RPMI8226 (cell line): Measurements from ENCODE around the gene TAF8.

ENCODE experiments used
- DNase-seq: peaks from one replicate; pipeline ENCODE4 v3.0.0-alpha.2; 2015

TAF8 gene

DNA sequence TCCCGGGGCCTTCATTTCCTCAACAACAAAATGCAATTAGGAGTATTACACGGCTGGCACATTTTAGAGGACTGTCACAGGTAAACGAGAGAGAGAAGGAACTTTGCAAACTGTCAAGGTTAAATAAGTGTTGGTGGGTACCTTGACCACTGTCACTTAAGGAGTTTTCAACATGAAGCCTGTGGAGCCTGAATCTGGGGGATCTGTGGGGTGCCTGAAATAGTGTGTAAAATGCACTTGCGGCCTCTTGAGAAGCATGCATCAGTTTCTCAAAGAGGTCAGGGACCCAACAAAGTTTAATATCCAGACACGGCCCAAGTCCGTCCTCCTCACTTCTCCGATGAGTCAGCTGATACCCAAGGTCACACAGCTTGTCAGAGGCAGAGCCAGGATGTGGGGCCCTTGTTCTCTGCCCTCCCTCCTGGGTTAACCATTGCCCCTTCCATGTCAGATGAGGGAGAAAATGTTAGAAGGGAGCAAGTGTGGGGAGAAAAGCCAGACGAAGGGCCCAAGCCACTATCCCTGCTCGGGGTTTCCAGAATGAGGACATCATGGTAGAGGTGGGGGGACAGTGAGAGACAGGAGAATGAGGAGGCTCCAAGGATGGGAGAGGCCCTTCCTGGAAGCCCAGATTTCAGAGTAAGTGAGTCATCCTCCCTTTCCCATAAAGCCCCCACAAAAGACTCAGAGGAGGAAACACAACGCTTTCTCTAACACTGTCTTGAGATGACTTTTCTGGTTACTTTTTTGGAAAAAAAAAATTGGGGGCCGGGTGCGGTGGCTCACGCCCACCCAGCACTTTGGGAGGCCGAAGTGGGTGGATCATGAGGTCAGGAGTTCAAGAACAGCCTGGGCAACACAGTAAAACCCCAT, 49.9 kb downstream of the TAF8 start:
- no peak for DNase-seq

DNA sequence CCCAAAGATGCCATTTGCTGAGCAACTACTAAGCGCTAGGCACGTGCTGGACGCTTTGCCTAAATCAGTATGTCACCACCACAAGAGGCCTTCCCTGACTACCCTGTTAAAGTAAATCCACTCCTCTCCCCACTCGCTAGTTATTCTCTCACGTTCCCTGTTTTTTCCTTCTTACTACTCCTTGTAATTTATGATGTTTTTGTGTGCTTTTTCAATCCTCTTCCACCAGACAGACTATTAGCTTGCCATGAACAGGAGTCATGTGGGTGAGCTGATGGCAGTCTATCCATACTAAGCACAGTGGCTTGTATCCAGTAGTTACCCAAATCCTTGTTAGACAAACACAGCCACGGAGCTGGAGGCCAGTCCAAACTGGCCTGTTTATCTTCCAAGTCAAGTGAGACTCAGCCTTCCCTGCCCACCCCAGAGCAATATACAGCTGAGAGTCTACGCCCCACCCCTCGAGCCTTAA, 50.9 kb downstream of the TAF8 start:
- DNase-seq: no peak

DNA sequence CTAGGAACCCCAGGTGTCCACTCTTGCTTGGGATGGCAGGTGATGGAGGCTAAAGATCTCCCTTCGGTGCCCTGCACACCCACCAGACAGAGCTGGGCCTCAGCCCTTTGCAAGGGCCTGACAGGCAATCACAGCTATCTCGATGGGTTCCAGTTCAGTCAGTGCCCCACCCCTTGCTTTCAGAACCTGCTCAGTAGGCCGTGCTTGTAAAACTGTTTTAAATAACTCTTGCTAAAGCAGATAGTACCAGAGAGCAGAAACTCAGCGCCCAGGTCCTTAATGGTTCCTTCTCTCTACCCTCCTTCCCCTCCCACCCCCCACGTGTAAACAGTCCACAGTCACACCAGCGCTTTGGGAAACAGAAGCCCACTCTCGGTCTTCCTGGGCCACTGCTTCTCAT, 52.9 kb downstream of the TAF8 start:
- DNase-seq: no peak

DNA sequence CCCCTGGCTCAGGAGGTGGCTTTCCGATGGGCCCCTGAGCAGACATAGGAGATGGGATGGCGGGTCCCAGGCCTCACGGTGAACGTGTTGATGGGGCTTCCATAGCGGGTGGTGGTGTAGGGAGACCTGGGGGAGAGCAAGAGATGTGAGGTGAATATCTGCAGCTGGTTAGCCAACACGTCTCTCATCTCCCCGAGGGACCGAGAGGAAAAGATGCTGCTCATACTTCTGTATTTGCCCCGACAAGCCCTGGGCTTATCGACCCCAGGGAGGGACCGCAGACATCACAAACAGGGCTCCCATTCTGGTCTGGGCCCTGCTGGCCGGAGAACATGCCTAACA, 53.4 kb downstream of the TAF8 start:
- no peak for DNase-seq

DNA sequence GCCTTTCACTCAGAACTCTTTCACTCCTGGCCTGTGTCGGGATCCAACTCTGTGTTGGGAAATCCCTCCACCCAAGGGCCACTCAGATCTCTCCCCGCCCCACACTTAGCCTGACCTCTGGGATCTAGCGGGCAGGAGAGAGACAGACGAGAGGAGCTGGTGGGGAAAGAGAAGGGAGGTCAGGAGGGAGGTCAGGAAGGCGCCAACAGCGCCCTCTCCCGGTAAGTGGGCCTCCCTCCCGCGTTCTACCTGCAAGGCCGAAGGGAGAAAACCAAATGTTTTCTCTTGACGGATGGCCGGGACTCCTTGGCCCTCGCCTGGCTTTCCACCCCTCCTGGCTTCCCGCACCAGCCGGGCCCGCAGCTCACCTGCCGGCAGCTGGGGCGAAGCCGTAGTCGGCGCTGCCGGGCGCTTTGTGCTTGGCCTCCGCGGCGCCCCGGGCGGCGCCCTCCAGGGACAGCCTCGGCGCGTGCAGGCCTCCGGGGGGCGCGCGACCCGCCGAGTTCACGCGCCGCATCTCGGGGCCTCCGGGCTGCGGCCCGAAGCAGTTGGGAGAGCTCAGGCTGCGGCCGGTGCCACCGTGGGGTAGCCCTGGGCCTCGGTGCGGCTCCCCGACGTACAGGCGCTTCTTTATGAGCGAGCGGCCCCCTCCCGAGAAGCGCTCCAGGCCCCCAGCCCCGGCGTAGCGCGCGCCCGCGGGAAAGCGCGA, 53.9 kb downstream of the TAF8 start:
- DNase-seq: peak; percentile 76

DNA sequence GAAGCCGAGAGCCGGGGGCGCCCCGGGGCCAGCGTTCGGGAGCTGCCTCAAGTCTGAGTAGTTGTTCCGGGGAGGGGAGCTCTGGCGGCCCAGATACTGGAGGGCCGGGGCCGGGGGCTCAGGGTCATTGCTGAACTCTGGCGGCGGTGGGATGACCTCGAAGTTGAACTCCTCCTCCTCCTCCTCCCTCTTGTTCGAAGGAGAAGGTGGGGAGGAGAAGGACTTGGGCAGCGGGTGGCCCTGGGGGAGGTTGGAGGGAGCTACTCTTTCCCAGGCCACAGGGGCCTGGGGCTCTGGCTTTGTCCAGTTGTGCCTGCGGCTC, 54.4 kb downstream of the TAF8 start:
- no peak for DNase-seq

DNA sequence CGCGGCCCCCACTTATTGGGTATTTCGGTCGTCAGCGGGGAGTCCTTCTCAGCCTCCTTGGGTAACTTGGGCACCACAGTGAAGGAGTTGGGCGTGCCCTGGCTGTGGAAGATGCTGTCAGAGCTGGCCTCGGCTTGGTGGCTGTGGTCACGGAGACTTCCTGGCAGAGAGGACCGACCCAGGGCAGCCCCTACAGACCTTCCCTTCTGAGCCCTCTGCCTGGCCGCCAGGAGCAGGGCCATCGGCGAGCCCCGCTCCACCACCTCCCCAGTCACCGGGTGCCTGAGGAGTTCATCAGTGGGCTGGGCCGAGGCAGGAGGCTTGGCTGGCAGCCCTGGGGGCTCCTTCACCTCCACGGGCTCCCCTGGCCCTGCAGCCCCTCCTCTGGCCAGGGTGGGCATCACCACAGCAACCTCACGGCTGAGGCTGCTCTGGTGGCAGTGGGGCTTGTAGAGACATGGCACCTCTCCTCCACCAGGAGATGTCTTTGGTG, 54.9 kb downstream of the TAF8 start:
- no peak for DNase-seq

DNA sequence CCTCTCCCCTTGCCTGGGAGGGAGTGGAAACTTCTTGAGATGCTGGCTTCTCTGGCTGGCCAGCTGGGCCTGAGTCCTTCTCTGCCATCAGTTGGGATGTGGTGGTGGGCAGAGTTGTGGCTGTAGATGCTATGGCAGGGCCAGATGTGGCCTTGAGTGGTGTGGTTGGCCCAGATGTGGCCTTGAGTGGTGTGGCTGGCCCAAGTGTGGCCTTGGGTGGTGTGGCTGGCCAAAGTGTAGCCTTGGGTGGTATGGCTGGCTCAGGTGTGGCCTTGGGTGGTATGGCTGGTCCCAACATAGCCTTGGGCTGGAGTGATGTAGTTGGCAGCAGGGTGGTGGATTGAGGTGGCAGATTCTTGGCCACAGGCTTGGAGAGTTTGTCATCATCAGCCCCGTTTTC, 55.4 kb downstream of the TAF8 start:
- DNase-seq: no peak

DNA sequence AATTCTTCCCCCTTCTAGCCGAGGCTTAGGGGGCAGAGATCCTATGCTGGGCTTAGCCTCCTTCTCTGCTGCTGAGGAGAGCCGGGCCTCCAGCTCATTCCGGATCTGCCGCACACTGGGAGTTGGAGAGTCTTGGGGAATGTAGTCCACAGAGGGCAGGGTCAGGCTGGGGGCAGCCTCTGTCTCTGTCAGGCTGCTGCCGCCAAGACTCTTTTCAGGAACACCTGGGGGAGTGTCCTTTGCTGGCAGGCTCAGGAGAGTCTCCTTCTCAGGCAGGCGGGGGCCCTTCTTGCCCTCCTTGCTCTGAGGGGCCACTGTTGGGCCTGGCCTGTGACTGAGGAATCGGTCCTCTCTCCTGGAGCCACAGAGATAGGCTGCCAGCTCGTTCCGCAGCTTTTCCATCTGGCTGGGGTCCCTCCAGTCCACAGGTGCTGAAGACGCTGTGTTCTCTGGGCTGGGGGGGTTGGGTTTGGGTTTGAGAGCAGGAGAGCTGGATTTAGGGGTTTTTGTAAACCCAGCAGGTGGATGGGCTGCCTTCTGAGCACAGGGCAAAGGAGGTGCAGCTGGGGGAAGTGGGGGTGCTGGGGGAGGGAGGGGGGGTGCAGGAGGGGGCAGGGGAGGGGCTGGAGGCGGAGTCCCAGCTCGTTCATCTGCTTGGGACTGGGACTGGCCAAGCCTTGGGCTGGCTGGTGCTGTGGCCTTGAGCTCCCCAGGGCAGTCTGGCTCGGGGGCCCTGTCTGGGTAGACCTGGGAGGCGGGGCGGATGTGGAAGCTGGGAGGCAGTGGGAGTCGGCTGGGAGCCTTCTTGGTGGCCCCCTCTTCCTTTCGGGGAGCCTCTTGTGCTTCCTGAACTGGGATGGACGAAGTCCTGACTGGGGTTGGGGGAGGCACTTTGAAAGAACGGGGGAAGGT, 56.0 kb downstream of the TAF8 start:
- no peak for DNase-seq

DNA sequence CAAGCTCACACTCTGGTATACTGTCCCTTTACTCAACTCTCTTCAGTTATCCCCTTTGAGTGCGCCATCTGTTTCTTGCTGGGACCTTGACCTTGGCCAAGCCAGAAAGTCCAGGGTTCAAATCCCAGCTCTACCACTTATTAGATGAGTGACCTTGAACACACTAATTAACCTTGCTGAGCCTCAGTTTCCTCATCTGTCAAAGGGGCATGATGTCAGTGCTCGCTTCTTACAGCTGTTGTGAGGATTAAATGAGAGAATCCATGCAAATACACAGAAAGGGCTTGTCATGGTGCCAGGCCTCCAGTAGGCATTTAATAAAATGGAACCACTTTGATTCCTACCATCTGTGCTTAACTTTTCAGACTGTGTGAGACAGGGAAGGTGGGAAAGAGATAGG, 57.7 kb downstream of the TAF8 start:
- DNase-seq: no peak

DNA sequence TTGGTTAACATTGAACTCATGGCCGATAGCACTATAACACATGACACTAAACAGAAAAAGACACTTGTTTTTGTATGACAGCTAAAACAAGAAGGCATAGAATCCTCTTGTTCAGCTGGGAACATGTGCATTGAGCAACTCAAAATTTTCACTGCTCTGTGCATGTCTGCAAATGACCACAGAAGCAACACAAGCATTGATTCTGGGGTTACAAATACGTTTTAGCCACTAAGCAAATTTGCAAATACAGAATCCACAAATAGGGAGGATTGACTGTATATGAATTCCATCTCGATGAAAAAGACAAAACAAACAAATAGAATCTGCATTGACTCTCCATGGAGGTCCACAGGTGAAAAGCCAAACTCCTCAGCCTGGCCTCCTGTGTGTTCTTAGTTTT, 60.4 kb downstream of the TAF8 start:
- no peak for DNase-seq

DNA sequence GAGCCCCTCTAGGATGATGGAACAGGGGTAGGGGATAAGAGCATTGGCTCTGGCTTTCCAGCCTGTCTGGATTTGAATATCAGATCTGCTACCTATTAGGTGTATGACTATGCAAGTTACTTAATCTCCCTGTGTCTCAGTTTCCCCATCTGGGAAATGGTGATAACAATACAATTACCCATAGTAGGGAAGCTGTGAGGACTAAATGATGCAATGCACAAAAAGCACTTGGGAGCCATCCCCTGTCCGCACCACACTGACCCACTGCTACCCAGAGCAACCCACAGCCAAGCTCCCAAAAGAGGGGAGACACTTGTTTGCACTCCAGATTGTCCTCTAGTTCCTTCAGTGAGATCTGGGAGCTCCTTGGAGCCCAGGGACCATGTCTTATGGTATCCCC, 62.0 kb downstream of the TAF8 start:
- no peak for DNase-seq

DNA sequence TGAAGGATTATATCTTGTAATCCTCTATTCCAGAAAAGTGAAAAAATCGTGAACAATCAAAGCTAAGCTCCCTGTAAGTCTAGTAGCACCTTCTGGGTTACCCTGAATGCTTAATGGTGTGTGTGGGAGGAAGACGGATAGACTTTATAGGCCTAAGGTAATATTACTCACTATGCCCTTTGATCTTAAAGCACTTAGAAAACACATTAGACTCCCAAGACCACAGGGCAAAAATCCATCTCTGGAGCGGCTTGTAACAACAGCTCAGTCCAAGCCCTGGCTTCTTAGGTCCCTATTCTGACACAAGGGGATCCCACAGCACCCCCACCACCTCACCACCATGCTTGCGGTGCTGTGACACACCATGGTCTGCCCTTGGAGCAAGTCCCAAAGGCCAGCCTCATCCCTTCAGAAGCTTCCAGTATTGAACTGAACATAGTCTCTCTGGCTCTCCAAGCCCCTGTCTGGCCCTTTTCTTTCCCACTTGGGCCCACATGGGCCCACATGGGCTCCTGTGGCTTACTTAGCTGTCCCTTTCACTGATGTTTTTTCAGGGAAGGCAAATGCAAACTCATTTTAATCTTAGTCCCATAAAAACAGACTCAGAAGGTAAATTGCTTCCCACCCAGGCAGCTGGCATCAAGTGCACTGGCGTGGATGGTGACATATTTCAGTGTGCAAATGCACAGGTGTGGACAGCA, 63.8 kb downstream of the TAF8 start:
- DNase-seq: no peak

DNA sequence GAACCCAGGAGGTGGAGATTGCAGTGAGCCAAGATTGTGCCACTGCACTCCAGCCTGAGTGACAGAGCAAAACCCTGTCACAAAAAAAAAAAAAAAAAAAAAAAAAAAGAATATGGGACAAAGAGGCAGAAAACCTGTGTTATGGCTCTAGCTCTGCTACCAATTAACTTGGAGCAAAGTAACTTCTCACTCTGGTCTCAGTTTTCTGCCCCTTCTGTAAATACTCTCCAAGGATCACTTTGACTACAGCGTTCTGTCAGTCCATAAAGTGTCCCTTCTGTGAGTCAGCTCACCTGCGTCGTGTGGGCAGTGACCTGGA, 67.5 kb downstream of the TAF8 start:
- no peak for DNase-seq

DNA sequence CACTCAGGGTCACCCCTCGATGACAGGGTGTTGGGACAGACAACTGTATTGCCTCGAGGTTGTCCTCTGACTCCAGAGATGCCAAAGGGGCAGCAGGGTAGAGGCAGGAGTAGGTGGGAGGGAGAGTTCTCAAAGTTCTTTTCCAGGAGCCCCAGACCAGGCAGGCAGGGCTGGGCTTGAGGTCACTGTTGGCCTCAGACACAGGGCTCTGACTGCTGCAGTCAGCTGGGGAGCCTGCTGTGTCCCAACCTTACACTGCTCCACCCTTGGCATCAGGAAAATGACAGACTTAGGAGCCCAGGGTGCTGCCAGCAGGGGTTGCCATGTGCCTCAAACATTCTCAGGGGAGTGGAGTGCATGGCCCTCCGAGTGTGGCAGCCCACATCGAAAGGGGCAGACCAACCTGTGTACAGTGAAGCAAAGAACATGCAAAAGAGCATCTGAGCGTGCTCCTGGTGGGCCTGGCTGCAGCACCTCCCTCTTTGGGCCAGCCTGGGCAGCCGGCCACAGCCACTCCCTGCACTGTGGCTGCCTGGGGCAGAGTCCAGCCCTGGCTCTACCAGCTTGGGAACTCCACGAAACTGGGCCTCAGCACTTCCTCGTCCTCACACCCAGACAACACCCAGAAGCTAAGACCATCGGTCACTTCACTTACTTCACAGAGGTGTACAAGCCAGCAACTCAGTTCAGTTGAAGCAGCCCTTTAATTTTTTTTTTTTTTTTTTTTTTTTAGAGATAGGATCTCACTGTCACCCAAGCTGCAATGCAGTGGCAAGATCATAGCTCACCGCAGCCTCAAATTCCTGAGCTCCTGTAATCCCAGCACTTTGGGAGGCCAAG, 68.1 kb downstream of the TAF8 start:
- DNase-seq: no peak

DNA sequence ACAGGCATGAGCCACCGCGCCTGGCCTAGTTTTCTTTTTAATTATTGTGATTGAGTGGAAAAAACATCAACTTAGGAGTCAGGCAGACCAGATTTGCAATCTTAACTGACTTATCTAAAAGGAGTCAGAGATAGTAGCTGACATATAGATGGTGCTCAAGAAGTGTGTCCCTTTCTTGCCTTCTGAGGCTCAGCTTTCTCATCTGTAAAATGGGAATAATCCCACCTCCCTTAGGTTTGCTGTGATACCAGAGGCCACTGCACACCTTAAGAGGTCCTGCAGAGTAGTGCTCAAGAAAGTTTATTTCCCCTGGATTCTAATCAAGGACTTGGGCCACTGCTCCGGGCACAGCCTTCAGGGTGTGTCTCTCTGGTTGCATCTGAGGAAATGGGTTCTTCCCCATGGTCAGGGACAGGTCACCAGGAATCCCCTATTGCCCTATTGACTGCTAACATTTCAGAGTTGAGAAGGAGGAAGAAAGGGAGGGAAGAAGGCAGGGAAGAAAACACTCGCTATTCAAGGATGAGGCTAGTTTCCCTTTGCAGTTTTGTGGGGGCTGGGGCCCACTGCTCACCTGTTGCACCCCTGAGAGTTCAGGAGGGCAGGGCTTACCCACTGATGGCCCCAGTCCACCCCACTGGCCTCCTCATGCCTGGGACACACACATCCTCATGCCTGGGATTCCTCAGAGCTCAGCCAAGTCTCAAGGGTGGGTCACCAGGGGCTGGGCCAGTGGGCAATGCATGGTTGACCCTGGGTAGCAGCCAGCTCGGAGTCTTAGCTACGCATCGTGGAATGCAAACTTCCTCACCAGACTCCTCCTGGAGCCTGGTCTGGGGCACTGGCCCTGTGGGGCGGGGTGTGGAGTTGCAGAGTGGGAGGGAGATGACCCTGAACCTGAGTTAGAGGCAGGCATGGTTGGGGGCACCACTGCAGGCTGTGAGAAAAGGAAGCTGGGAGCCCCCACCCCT, 70.9 kb downstream of the TAF8 start:
- no peak for DNase-seq

DNA sequence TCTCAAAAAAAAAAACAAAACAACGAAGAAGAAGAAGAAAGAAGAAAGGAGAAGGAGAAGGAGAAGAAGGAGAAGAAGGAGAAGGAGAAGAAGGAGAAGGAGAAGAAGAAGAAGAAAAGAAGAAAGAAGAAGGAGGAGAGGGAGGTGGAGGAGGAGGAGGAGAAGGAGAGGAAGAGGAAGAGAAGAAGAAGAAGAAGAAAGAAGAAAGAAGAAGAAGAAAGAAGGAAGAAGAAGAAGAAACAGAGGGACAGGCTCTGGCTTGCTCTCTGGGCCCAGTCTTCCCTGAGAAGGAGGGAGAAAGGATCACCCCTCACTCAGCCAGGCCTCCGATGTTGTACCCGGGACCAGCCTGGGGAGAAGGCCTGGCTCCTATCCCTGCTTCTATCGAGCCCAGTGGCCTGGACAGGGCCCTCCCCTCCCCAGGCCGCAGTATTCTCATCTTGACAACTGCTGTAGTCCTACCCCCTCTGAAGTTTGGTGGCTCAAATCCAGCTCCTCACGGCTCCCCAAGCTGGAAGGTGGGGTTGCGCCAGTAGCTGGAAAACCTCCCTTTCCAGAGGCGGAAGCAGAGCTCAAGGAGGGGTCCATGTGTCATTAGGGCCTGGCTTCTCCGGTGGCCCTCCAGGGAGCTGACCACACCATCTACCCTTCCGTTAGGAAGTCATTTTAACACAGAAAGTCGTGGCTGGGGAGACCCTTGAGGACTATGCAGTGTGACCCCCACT, 73.2 kb downstream of the TAF8 start:
- DNase-seq: no peak

DNA sequence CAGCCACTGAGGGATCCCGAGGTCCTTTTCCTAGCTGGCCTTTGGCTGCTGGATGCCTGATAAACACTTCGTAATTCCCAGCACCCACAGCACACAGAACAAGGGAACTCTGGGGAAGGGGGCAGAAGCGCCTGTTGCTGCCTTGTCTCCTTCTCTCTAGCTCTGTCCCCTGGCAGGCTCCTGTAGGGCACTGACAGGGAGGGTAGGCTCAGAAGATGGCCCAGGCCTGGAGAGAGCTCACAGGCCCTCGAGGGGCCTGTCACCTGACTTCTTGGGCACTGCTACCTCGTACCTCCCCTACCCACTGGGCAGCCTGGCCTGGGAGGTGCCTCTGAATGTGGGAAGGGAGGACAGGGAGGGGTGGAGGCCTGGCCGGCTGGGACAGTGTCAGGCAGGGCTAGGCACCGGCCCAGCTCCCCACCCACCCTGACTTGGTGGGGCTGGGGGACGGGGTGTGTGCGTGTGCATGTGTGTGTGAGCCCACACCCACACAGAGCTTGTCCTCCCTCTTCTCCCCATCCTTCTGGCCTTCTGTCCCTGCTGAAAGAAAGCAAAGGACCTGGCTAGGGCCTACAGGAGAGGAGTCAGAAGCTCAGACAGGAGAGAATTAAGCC, 74.0 kb downstream of the TAF8 start:
- DNase-seq: no peak

DNA sequence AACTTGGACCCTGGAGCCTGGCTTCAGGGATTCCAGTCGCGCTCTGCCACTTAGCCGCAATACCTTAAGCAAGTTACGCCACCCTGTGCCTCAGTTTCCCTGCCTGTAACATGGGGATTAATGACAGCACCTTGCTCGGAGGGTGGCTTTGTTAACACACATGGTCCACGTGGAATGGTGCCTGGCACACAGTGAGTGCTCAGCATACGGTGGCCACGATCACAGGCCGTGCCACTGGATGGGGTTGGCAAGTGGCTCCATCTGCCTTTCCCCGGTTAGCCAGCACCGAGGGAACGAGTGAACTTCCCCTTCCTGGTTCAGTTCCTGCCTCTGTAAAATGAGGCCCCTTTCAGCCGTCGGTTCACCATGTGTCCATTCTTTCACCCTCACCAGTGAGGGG, 74.9 kb downstream of the TAF8 start:
- DNase-seq: no peak

DNA sequence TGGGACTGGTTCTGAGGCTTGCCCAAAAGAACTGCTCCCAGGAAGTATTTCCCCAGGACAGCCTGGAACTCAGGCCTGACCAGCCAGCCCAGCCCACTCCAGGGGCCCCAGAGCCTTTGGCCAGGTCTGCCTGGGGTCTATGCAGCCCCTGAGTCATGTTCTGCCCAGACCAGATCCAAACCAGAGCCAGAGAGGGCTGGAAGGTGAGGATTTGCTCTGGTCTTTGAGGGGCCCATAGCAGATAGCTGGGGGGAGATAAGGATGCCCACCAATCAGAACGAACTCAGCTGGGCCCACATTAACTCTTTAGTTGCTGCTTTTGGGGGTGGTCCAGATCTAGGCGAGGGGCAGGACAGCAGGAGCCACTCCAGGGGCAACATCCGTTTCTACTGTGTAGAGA, 75.3 kb downstream of the TAF8 start:
- no peak for DNase-seq
